ENCODE data around the gene PCGF3.
A peak's percentile ranks its signal among the peaks of the same experiment; 100 is the strongest.
"Not testable (repeated sequence)": the region's sequence is repeated elsewhere in the genome, so short reads cannot be mapped to it uniquely, and the experiment has no call there.

Gene PCGF3

DNA sequence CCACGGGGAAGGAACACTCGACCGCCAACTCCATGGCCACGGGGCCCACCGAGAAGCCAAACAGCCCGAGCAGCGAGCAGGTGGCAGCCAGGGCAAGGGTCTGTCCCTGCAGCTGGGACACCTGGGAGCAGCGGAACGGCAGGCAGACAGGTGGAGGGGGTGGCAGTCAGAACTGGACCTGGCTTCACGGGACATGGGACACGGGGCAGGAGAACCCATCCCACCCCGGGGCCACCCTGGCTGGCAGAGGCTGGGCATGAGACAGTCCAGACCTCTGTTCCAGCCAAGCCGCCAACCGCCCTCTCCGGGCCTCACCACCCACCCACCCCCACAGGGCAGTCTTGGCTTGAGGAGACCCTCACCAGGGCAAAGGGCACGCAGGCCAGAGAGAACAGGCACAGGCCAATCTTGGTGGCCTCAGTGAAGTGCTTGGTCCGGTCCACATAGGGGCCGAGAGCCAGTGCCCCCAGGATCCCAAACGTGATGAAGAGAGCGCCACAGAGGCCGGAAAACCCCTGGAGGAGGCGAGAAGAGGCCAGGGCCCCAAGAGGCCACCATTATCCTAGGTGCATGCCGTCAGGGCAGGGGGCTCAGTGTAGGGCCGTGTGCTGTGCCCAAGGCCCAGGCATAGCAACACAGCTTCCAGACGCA lies 22.3 kb upstream of the PCGF3 start:
- DNase-seq = no peak

DNA sequence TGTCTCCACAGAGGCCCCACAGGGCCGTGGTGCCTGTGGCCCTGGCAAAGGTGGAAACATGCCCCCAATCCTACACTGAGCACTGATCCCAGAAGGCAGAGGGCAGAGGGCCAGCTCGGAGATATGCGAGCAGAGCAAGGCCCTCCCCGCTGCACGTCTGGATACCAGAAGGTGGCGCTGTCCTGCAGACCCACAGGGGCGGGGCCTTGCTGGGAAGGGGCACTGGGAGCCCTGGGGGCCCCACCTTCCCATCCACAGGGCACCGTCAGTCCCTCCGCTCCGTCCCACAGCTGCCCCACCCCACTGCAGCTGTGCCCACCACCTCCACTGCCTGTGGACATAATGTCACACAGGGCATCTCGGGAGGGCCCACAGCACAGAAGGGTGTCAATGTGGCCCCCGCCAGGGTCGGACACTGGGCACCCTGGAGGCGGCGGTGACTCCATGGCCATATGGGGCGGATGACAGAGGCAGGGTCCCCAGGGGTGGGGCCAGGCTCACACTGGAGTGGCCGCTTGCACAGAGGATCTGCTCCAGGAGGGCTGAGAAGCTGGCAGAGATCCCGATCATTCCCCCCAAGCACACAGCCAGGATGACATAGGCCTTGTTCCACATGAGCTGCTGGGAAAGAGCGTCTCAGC lies 21.5 kb upstream of the PCGF3 start:
- peak; percentile 75 for DNase-seq

DNA sequence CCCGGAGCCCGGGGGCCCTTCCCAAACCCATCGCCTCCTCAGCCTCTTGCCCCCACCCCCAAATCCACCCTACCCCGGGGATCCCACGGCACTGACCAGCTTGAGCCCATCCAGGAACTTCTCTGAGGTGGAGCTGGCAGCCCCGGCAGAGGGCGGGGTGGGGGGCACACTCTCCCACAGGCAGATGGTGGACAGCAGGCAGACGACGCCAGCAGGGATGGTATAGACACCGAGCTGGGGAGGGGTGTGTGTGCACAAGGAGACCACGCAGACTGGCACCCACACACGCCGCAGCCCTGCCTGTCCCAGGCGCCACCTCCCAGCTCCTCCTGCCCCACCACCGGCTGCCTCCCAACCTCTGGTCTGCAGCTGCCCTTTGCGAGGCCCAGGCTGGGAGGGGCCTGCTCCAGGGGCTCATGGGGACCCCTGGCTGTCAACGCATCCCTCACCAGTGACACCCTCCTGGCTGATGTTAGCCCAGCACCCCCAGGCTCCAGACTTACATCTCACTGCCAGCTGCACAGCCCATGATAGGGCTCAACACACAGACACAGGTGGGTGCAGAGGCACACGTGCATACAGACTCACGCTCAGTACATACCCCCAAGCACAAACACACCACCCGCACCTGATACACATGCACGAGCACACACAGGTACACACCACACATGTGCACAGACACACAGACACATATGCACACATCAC lies 20.9 kb upstream of the PCGF3 start:
- no peak for DNase-seq

GRCh38 chr4:685679-686412 lies 19.8 kb upstream of the PCGF3 start:
- DNase-seq = no peak

DNA sequence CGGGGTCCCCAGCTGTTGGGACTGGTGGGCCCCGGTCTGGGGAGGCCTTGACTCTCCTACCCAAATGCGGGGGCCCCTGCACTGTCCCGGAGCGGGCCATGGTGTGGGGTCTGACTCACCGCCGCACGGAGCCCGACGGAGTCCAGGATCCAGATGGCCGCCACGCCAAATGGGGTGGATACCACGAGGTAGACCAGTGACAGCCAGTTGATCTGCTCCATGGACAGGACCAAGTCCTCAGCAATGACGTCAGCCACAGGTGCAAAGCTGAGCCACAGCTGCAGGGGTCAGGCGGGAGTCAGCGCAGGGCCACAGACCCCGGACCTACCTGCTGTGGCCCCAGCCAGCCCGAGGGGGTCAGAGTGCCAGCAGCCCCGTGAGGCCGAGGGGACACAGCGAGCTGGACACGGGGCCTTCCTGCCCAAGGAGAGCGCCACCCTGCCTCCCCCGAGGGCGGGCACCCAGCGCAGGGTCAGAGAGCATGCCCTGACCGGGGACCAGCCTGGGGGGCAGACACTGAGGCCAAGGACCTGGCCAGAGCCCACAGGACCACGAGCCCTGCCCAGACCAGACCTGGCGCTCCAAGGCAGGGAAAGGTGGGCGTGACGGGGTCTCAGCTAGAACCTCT lies 19.1 kb upstream of the PCGF3 start:
- no peak for DNase-seq

GRCh38 chr4:687048-687970 lies 18.3 kb upstream of the PCGF3 start:
- DNase-seq = no peak

GRCh38 chr4:687971-688853 lies 17.4 kb upstream of the PCGF3 start:
- DNase-seq = no peak

DNA sequence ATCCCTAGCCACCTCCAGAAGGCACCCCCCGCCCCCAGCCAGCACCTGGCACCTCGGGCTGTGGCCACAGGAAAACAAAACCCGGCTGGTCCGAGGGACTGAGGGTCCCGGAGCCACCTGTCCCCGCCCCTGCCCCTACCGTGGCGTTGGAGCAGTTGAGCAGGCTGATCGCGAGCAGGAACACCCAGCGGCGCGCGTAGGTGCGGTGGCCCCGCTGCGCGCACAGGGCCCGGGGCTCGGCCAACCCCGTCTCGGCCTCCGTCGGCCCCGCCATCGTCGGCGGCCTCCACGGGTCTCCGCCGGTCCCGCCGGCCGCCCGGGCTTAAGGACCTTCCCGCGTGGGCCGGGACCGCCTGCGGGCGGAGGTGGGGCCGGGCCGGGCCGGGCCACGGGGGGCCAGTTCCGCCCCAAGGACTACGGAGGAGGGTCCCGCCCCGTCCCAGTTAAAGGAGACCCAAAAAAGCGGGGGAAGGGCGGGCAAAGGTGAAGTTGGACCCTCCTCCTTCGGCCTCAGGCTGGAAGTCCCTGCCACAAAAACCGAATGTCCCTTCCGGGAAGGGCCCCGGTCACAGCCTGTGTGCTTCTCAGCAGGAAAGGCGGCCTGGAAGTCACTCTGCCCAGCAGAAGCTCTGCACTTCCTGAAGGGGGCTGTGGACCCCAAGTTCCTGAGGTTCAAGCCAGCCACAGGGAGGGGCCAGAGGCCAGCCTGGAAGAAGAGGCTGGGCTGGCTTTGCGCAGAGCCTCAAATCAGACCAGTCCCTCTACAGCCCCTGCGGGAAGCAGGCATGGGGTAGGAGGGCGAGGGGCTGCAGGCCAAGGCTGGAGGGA lies 16.6 kb upstream of the PCGF3 start, which contains the start of gene SLC49A3:
Gene SLC49A3, minus strand, starts transcription at position 298 of the 828 bp plus-strand sequence. Its CDS starts 24 bp downstream, at position 274.
- DNase-seq = no peak

GRCh38 chr4:689723-690122 lies 15.9 kb upstream of the PCGF3 start:
- no peak for DNase-seq

GRCh38 chr4:692771-693554 lies 12.7 kb upstream of the PCGF3 start:
- DNase-seq = no peak

GRCh38 chr4:694341-694940 lies 11.2 kb upstream of the PCGF3 start:
- not testable (repeated sequence) for DNase-seq

- no peak for DNase-seq
Observed at GRCh38 chr4:699816-700580, 5.6 kb upstream of the PCGF3 start.

GRCh38 chr4:700587-701264 lies 4.9 kb upstream of the PCGF3 start:
- no peak for DNase-seq

- DNase-seq = no peak
Observed at GRCh38 chr4:702618-703048, 3.0 kb upstream of the PCGF3 start.

DNA sequence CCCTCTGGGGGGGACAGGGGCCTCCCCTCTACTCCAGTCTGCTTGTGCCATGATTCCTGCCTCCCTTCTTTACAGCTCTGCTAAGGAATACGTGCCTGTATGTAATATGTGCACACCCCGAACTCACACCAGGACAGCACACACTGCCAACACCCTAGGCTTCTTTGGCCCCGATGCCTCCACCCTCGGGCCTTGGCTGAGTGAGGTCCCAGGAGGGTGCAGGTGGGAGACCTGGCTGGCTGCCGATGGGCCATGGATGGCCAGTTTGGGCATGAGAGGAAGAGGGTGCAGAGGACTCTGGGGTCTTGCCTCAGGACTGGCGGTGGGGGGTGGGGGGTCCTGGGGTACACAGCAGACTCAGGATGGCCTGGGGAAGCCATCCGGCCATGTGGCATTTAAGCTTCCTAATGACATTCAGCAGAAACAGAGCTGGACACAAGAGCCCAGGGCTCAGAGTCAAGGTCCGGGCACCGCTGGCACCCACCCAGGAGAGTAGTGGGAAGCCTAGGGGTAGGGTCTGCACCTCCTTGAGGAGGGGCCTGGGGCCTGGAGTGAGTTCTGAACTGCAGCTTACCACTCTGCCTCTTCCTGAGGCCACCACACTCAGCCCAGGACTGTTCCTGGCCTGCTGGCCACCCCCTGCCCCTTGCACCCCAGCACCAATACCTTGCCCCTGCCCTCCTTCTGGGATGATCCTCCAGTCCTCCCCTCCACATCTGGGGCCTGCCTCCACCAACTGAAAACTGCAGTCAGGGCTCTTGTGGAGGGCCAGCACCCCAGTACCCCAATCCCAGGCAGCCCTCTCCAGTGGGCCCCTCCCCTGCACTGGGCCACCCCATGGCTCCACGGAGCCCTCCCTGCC lies 2.1 kb upstream of the PCGF3 start:
- DNase-seq = no peak

Data from NCI-H1436 (cell line).